H9 (cell line): ENCODE measurements around the gene NOTCH1. TPM values are rescaled to one million over a fixed set of nuclear protein-coding genes. Genes with fewer than 3 reads are reported as not detected.

Experiments used
- DNase-seq: peaks from one replicate; pipeline ENCODE4 v3.0.0-alpha.2; 2017
- H2AFZ ChIP-seq: one replicate; pipeline ENCODE4 v1.6.1; 2013; ENCODE audit warnings: mild to moderate bottlenecking, low read length, control low read depth, moderate library complexity
- H2AK5ac ChIP-seq: 2 replicates; pipeline ENCODE4 v1.6.1; 2013; ENCODE audit warnings: low read length, control low read depth, mixed read lengths; ENCODE audit not compliant: insufficient read length
- H2BK120ac ChIP-seq: one replicate; pipeline ENCODE4 v1.6.1; 2013; ENCODE audit warnings: low read depth, mild to moderate bottlenecking, low read length, control low read depth, inconsistent platforms; ENCODE audit not compliant: poor library complexity, severe bottlenecking
- H2BK12ac ChIP-seq: 2 replicates; pipeline ENCODE4 v1.6.1; 2013; ENCODE audit warnings: low read length, control low read depth, mixed read lengths, low read depth; ENCODE audit not compliant: insufficient read length
- H2BK15ac ChIP-seq: 2 replicates; pipeline ENCODE4 v1.6.1; 2013; ENCODE audit warnings: low read depth, low read length, control low read depth
- H2BK20ac ChIP-seq: one replicate; pipeline ENCODE4 v1.6.1; 2013; ENCODE audit warnings: low read depth, mild to moderate bottlenecking, low read length, control low read depth, inconsistent platforms; ENCODE audit not compliant: poor library complexity, severe bottlenecking
- H2BK5ac ChIP-seq: 2 replicates; pipeline ENCODE4 v1.6.1; 2013; ENCODE audit warnings: low read length, control low read depth, mixed read lengths; ENCODE audit not compliant: insufficient read length
- H3K14ac ChIP-seq: 2 replicates; pipeline ENCODE4 v1.6.1; 2013; ENCODE audit warnings: low read length, control low read depth; ENCODE audit not compliant: insufficient read depth
- H3K18ac ChIP-seq: 2 replicates; pipeline ENCODE4 v1.6.1; 2013; ENCODE audit warnings: low read depth, mild to moderate bottlenecking, mixed read lengths, low read length, control low read depth; ENCODE audit not compliant: insufficient read length
- H3K23ac ChIP-seq: 2 replicates; pipeline ENCODE4 v1.6.1; 2013; ENCODE audit warnings: low read length, control low read depth, mixed read lengths, low read depth; ENCODE audit not compliant: insufficient read length
- H3K23me2 ChIP-seq: 2 replicates; pipeline ENCODE4 v1.6.1; 2013; ENCODE audit warnings: low read depth, mild to moderate bottlenecking, mixed read lengths, low read length, control low read depth; ENCODE audit not compliant: insufficient read length, poor library complexity, severe bottlenecking
- H3K27ac ChIP-seq: 2 replicates; pipeline ENCODE4 v1.5.1; 2013; ENCODE audit warnings: low read length, control low read depth, mixed read lengths, low read depth; ENCODE audit not compliant: insufficient read length
- H3K27me3 ChIP-seq: 2 replicates; pipeline ENCODE4 v1.6.1; 2013; ENCODE audit warnings: low read length, control low read depth, inconsistent platforms; ENCODE audit not compliant: insufficient read depth
- H3K4ac ChIP-seq: 2 replicates; pipeline ENCODE4 v1.6.1; 2013; ENCODE audit warnings: low read depth, mild to moderate bottlenecking, control low read depth, inconsistent platforms, low read length, moderate library complexity
- H3K4me1 ChIP-seq: 2 replicates; pipeline ENCODE4 v1.6.1; 2013; ENCODE audit warnings: low read length, control low read depth, inconsistent platforms; ENCODE audit not compliant: insufficient read depth
- H3K4me2 ChIP-seq: 2 replicates; pipeline ENCODE4 v1.6.1; 2013; ENCODE audit warnings: low read length, control low read depth, mixed read lengths; ENCODE audit not compliant: insufficient read length, insufficient read depth
- H3K56ac ChIP-seq: 2 replicates; pipeline ENCODE4 v1.6.1; 2013; ENCODE audit warnings: low read depth, mild to moderate bottlenecking, mixed read lengths, low read length, control low read depth; ENCODE audit not compliant: insufficient read length
- H3K79me1 ChIP-seq: 2 replicates; pipeline ENCODE4 v1.6.1; 2013; ENCODE audit warnings: low read depth, mild to moderate bottlenecking, moderate library complexity, low read length, control low read depth, inconsistent platforms; ENCODE audit not compliant: insufficient read depth, poor library complexity, severe bottlenecking
- H3K79me2 ChIP-seq: 2 replicates; pipeline ENCODE4 v1.6.1; 2013; ENCODE audit warnings: low read length, control low read depth, inconsistent platforms; ENCODE audit not compliant: insufficient read depth
- H3K9ac ChIP-seq: 2 replicates; pipeline ENCODE4 v1.6.1; 2013; ENCODE audit warnings: low read length, control low read depth, mixed read lengths; ENCODE audit not compliant: insufficient read length; ENCODE audit errors: extremely low read depth
- H3K9me3 ChIP-seq: one replicate; pipeline ENCODE4 v1.6.1; 2013; ENCODE audit warnings: low read depth, low read length, inconsistent platforms; ENCODE audit not compliant: control insufficient read depth
- H3T11ph ChIP-seq: one replicate; pipeline ENCODE4 v1.6.1; 2013; ENCODE audit warnings: mild to moderate bottlenecking, low read length, control low read depth, inconsistent platforms
- H4K20me1 ChIP-seq: one replicate; pipeline ENCODE4 v1.6.1; 2013; ENCODE audit not compliant: control insufficient read depth, insufficient read length, insufficient read depth
- H4K5ac ChIP-seq: 2 replicates; pipeline ENCODE4 v1.6.1; 2013; ENCODE audit warnings: low read depth, mild to moderate bottlenecking, mixed read lengths, low read length, control low read depth; ENCODE audit not compliant: insufficient read length
- H4K8ac ChIP-seq: replicated peaks from 2 replicates; pipeline ENCODE4 v1.6.1; 2013; ENCODE audit warnings: low read length, control low read depth, mixed read lengths, low read depth; ENCODE audit not compliant: insufficient read length
- H4K91ac ChIP-seq: 2 replicates; pipeline ENCODE4 v1.6.1; 2013; ENCODE audit warnings: low read depth, mild to moderate bottlenecking, moderate library complexity, mixed read lengths, low read length, control low read depth; ENCODE audit not compliant: insufficient read length
- H3K27ac Mint-ChIP-seq, 3 experiments: 2 replicates in 2 of 3; 3 replicates in 1 of 3; pipeline ENCODE4 v1.8.0; 2020 to 2021; ENCODE audit warnings: mixed read lengths in 3 of 3, mild to moderate bottlenecking in 1 of 3, moderate library complexity in 1 of 3
- H3K27me3 Mint-ChIP-seq: 2 replicates; pipeline ENCODE4 v1.8.0; 2021; ENCODE audit warnings: low read depth, mild to moderate bottlenecking, moderate library complexity, mixed read lengths
- H3K36me3 Mint-ChIP-seq, 3 experiments: 2 replicates in 2 of 3; 3 replicates in 1 of 3; pipeline ENCODE4 v1.8.0; 2020 to 2021; ENCODE audit warnings: low read depth in 3 of 3, mixed read lengths in 3 of 3; ENCODE audit not compliant: insufficient read depth in 1 of 3
- H3K4me1 Mint-ChIP-seq, 2 experiments: 2 replicates each; pipeline ENCODE4 v1.8.0; 2020; ENCODE audit warnings: mixed read lengths in 2 of 2
- H3K4me3 Mint-ChIP-seq, 2 experiments: 2 replicates in 1 of 2; 3 replicates in 1 of 2; pipeline ENCODE4 v1.8.0; 2020 to 2021; ENCODE audit warnings: mild to moderate bottlenecking in 2 of 2, mixed read lengths in 2 of 2, moderate library complexity in 1 of 2
- H3K9me3 Mint-ChIP-seq, 2 experiments: 2 replicates in 1 of 2; 3 replicates in 1 of 2; pipeline ENCODE4 v1.8.0; 2020; ENCODE audit warnings: mild to moderate bottlenecking in 2 of 2, mixed read lengths in 2 of 2, moderate library complexity in 1 of 2
- WGBS: extraction: QIAGEN DNeasy Blood & Tissue Kit; methylation state at CpG from one replicate; pipeline ENCODE4 v1.1.7; 2013; ENCODE audit warnings: missing lambda C conversion rate, low lambda C conversion rate, mixed read lengths; ENCODE audit not compliant: insufficient read length; ENCODE audit errors: extremely low coverage; 5-methylcytosine and 5-hydroxymethylcytosine counted together
- total RNA-seq: library from RNA; stranded (reverse); gene quantifications from 2 replicates; pipeline ENCODE4 v1.2.1, GENCODE V29; 2021
- TF ChIP-seq, protein P1 (sequence below): fragments of 200-600 bp; sonication (generic); conservative IDR thresholded peaks from 3 replicates; pipeline ENCODE4 v1.8.0; 2021; ENCODE audit warnings: antibody characterized with exemption, mild to moderate bottlenecking

NOTCH1 gene
- total RNA-seq, 1 experiment from 2014 or later, result 71.6 TPM

DNA sequence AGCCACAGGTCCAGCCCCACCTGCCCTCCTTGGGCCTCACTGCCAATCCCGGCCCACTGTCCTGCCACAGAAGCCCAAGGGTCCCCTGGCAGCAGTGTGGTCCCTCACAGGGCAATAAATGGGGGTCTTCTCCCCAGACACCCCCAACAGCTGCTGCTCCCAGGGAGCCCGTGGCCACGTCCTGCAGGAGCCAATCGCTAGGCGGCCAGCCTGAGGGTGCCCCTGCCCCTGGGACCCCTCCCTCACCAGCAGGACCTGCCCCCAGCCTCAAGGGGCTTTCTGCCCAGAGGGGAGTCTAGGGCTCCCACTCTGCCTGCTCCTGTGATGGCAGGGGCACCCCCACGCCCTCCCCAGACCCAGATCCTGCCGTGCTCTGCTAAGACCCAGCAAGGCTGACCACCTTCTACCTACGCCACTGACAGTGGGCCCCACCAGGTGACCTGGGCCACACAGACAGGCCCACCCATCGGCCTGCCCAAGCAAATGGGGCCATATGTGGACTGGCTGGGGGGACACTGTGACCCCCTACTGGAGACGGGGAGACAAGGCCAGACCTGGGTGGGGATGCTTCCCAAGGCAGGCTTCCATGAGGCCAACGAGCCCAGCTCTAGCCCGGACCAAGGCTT is 17.0 kb downstream of the NOTCH1 start:
- H3K27me3 Mint-ChIP-seq, result no peaks in the 10 kb centered on the region
- no peak overlapping the region for H2BK20ac ChIP-seq
- H3K27me3 ChIP-seq, result no peaks in the 10 kb centered on the region
- no peak overlapping the region for H4K5ac ChIP-seq
- H4K8ac ChIP-seq, result no peak overlapping the region
- H3K4me2 ChIP-seq, result no peak overlapping the region
- no peak overlapping the region for H2AK5ac ChIP-seq
- H3K9ac ChIP-seq, result no peak overlapping the region
- H2BK120ac ChIP-seq, result no peak overlapping the region
- no peak overlapping the region for H3K27ac Mint-ChIP-seq
- H3K36me3 Mint-ChIP-seq, result peaks cover 0 to 2% (median 0%) of the 10 kb centered on the region in 3 experiments; a peak in 2 of 7 replicates
- H3K23me2 ChIP-seq, result no peaks in the 10 kb centered on the region
- H4K91ac ChIP-seq, result no peak overlapping the region
- H3K4me3 Mint-ChIP-seq, result no peak overlapping the region
- H3K79me2 ChIP-seq, result peaks cover 2% of the 10 kb centered on the region; the same call in 1 of the 2 replicates
- H2BK15ac ChIP-seq, result no peak overlapping the region
- H3K23ac ChIP-seq, result no peak overlapping the region
- no peak for DNase-seq
- H2BK12ac ChIP-seq, result no peak overlapping the region
- TF ChIP-seq, protein P1, sequence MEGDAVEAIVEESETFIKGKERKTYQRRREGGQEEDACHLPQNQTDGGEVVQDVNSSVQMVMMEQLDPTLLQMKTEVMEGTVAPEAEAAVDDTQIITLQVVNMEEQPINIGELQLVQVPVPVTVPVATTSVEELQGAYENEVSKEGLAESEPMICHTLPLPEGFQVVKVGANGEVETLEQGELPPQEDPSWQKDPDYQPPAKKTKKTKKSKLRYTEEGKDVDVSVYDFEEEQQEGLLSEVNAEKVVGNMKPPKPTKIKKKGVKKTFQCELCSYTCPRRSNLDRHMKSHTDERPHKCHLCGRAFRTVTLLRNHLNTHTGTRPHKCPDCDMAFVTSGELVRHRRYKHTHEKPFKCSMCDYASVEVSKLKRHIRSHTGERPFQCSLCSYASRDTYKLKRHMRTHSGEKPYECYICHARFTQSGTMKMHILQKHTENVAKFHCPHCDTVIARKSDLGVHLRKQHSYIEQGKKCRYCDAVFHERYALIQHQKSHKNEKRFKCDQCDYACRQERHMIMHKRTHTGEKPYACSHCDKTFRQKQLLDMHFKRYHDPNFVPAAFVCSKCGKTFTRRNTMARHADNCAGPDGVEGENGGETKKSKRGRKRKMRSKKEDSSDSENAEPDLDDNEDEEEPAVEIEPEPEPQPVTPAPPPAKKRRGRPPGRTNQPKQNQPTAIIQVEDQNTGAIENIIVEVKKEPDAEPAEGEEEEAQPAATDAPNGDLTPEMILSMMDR, result no peak
- no peaks in the 10 kb centered on the region for H4K20me1 ChIP-seq
- no peaks in the 10 kb centered on the region for H3K9me3 ChIP-seq
- H3K14ac ChIP-seq, result no peak overlapping the region
- peaks cover 5 to 30% of the 10 kb centered on the region in 2 experiments for H3K4me1 Mint-ChIP-seq
- no peak overlapping the region for H3K56ac ChIP-seq
- H3K79me1 ChIP-seq, result peaks cover 4% of the 10 kb centered on the region
- no peak overlapping the region for H3K4ac ChIP-seq
- H3T11ph ChIP-seq, result no peak overlapping the region
- no CpG with 5 or more reads among the region's 12 CpGs for WGBS
- no peaks in the 10 kb centered on the region for H3K4me1 ChIP-seq
- no peak overlapping the region for H2AFZ ChIP-seq
- peaks cover 6 to 8% of the 10 kb centered on the region in 2 experiments for H3K9me3 Mint-ChIP-seq
- H3K18ac ChIP-seq, result no peak overlapping the region
- H3K27ac ChIP-seq, result no peak overlapping the region
- H2BK5ac ChIP-seq, result no peak overlapping the region
